Measurements from ENCODE around the gene RTL1.

GRCh38 chr14:100840286-100841065 is 63.0 kb downstream of the RTL1 start:
- TF ChIP-seq ZNF432 (CRISPR knock-in tag; IDR thresholded peaks at IDR 0.05; ENCODE audit: borderline replicate concordance) (no peak), IRF9 (CRISPR knock-in tag; IDR thresholded peaks at IDR 0.05; ENCODE audit: borderline replicate concordance) (no peak), ZBTB38 (CRISPR knock-in tag; IDR thresholded peaks at IDR 0.05) (peak; percentile 69; the same call in 1 of the 2 replicates), PRDM10 (CRISPR knock-in tag; IDR thresholded peaks at IDR 0.05; ENCODE audit: low read depth) (no peak), ZBTB34 (CRISPR knock-in tag; IDR thresholded peaks at IDR 0.05) (no peak), POLR2A (IDR thresholded peaks at IDR 0.05; ENCODE audit: insufficient read depth in 1 of 2, low read depth in 2 of 2, low read length in 2 of 2) (no peak), HDAC2 (CRISPR knock-in tag; IDR thresholded peaks at IDR 0.05) (no peak), CTCF (CRISPR knock-in tag; IDR thresholded peaks at IDR 0.05) (no peak)
- TF ChIP-seq, protein P1, sequence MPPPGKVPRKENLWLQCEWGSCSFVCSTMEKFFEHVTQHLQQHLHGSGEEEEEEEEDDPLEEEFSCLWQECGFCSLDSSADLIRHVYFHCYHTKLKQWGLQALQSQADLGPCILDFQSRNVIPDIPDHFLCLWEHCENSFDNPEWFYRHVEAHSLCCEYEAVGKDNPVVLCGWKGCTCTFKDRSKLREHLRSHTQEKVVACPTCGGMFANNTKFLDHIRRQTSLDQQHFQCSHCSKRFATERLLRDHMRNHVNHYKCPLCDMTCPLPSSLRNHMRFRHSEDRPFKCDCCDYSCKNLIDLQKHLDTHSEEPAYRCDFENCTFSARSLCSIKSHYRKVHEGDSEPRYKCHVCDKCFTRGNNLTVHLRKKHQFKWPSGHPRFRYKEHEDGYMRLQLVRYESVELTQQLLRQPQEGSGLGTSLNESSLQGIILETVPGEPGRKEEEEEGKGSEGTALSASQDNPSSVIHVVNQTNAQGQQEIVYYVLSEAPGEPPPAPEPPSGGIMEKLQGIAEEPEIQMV (CRISPR knock-in tag; IDR thresholded peaks at IDR 0.05; ENCODE audit: low read depth): no peak
- TF ChIP-seq, protein P2, sequence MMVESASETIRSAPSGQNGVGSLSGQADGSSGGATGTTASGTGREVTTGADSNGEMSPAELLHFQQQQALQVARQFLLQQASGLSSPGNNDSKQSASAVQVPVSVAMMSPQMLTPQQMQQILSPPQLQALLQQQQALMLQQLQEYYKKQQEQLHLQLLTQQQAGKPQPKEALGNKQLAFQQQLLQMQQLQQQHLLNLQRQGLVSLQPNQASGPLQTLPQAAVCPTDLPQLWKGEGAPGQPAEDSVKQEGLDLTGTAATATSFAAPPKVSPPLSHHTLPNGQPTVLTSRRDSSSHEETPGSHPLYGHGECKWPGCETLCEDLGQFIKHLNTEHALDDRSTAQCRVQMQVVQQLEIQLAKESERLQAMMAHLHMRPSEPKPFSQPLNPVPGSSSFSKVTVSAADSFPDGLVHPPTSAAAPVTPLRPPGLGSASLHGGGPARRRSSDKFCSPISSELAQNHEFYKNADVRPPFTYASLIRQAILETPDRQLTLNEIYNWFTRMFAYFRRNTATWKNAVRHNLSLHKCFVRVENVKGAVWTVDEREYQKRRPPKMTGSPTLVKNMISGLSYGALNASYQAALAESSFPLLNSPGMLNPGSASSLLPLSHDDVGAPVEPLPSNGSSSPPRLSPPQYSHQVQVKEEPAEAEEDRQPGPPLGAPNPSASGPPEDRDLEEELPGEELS (CRISPR knock-in tag; IDR thresholded peaks at IDR 0.05): no peak
